ENCODE measurements around the gene ASS1.

Gene ASS1

DNA sequence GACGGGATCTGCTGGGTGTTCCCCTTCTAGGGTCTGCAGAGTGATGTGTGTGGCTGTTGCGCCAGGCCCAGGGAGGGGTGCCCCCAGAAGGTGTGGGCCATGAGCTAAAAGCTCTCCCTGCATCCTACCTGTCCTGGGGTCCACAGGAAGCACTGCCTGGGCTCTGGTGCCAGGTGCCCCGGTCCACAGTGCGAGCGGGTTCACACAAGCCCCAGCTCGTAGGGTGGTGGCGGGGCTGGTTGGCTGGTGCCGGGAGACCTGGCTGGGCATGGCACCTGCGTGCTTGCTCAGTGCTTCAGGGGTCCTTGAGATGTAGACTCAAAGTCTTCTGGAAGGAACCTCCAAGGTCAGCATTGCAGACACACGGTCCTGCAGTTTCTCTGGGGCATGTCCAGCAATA lies 25.5 kb downstream of the ASS1 start:
- FAIRE-seq, result no peak

DNA sequence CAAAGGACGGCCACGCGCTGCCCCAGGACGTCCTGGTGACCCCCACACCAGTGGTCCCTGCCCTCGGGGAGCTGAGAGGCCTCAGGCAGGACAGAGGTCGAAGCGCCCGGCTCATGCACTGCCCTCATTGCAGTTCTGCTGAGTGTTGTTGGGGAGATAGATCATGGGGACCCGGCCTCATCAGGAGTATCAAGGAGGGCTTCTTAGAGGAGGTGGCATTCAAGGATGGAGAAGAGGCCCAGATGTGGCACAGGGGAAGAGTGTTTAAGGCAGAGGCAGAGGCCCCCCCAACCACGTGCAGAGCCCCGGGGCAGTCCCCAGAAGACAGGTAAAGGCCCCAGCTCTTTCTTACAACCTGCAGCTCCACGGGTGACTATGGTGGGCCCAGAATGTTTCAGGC lies 26.2 kb downstream of the ASS1 start:
- no peak for FAIRE-seq

More for the DNA sequence above, 25.5 kb downstream of the ASS1 start:
- DNase-seq (ENCODE audit: insufficient read length, low spot score), result no peak

DNA sequence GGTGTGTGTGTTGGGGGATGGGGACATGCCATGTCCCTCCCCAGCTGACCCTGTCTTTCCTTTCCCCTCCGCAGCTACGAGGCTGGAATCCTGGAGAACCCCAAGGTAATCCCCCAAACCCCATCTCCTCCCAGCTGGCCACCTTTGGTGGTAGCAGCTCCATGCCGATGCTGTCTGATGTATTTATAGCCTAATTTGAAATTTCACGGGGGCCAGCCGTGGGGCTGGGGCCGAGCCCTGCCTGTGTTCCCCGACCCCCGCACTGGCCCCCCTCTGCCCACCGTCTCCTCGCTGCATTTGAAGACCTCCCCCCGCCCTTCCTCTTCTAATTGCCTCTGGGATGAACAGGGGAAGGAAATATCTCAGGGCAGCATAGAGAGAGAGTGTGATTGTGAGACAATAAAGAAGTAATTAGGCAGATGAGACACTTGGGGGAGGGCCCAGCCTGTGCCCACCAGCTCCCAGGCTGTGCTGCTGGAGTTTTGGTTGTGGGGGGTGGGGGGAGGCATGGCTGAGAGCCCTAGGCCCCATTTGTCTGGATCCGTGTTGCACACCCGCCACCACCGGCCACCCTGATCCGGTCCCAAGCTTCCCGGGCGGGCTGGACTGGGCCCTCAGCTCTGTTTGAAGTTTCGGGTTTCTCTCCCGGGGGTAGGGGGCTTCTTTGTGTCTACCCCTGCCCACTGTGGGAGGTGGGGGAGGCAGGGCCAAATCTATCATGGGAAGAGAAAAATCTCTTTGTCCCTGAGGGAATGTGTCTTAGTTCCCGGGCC lies 26.8 kb downstream of the ASS1 start:
- FAIRE-seq, result no peak
- DNase-seq (ENCODE audit: insufficient read length, low spot score), result no peak

More for the DNA sequence above, 26.2 kb downstream of the ASS1 start:
- DNase-seq (ENCODE audit: insufficient read length, low spot score), result no peak

DNA sequence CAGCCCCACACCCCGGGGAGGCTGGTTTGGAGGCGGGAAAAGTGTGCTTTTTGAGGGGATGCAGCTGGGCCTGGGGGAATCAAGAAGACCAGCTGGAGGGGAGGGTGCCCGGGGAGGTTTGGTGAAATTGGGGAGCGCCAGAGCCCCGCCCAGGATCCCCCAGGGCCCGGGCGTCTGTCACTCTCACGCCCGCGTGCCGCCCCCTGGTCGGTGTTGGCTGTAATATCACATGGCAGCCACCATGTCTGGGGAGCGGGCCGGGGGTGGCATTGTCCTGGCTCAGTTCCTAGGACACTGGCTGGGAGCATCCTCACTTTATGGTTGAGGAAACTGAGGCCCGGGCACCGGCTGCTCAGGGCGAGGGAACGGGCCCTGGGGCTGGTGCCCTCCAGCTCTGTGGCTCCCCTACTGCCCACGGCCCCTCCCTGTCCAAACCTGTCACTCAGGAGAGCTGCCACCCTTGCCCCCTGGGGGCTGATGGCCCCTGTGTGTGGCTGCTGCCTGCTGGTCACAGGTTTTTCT lies 27.5 kb downstream of the ASS1 start:
- FAIRE-seq, result no peak
- DNase-seq (ENCODE audit: insufficient read length, low spot score), result no peak

DNA sequence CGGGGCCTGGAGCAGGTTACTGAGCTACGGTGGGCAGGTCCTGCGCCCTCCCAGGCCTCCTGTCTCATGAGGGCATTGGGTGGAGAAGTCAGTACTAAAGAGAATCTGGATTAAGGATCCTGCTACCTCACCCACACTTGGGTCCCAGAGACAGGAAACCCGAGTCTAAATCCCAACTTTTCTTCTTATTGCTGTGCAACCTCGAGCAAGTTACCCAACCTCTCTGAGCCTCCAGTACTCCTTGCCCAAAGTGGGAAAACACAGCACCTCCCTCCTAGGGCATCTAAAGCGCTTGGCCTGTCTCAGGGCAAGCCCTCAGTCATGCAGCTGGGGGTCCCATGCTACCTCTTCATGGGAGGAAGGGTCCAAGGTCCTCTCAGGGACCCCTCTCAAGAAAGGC lies 28.2 kb downstream of the ASS1 start:
- DNase-seq (ENCODE audit: insufficient read length, low spot score) (no peak), FAIRE-seq (no peak)

DNA sequence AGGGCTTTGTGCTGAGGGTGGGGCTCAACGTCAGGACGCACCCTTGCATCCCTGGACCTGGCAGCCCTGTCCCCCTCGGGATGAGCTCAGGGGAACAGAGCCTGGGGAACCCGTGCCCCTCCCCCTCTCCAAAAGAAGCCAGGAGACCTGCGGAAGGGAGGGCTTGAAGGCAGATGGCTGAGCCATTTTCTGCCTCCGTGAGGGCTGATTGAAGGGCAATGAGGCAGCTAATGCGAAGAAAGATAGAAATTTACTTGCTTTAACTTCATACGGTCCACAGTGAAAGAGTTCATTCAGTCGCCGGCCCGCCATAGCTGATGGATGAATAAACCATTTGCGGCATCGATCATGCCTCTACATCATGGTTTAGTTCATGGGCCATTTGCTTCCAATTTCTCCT lies 28.8 kb downstream of the ASS1 start:
- FAIRE-seq, result no peak

DNA sequence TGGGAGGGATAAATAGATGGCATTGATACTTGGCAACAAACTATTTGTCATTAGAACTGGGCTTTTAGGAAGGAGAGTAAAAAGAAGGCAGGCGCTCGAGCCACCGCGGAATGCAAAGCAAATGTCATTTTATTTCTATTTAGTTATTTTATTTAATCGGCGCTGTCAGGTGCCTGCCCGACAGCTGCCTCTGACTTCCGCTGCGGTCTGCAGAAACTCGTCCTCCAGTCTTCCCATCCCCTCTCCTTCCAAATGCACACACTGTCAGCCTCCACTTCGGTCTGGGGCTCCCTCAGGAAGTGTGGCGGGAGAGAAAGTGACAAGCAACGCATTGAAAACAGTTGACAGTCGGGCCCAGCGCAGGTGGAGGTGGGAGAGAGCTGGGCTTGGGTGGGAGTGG lies 29.3 kb downstream of the ASS1 start:
- no peak for DNase-seq (ENCODE audit: insufficient read length, low spot score)
- no peak for FAIRE-seq

More for the DNA sequence above, 28.8 kb downstream of the ASS1 start:
- DNase-seq (ENCODE audit: insufficient read length, low spot score), result no peak

DNA sequence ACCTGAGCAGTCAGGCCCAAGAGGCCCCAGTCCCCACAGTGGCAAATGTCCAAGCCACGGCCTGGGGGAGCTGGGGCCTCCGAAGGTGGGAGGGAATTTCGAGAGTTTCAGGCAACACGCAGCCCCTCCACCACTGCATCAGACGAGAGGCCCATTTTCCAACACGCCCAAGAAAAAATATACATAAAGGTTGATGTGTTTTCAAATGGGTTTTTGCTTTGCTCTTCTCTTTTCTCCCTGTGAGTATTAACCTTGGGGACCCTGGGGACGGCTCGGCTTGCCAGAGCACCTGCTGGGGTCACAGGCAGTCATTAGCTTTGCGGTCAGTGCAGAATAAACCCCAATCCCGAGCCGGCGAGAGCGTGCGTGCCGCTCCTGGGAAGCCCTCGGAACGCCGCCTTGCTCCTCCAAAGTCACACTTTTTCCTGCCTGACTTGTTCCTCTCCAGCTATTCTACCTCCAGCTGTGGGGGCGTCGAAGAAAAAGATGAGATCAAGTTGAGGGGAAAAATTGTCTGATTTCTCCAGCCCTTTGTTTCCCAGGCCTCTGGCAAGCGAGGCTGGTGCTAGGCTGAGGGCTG lies 31.5 kb downstream of the ASS1 start:
- DNase-seq (ENCODE audit: insufficient read length, low spot score) (no peak), FAIRE-seq (no peak)

DNA sequence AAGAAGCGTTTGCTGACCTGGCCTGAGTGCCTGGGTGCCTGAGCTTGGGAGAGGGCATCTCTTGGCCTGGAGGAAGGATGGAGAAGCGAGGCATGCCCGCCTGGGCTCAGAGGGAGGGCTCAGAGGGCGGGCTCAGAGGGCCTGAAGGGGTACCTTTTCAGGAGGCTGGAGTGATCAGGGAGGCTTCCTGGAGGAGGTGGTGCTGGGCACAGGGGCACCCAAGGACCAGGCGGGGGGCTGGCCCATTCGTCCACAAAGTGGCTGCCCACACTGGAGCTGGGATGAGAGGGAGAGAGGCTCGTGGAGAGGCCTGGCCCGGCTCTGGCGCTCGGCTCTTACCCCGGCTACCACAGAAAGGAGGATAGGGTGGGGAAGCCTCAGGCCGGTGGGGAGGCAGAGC lies 32.8 kb downstream of the ASS1 start:
- no peak for FAIRE-seq

DNA sequence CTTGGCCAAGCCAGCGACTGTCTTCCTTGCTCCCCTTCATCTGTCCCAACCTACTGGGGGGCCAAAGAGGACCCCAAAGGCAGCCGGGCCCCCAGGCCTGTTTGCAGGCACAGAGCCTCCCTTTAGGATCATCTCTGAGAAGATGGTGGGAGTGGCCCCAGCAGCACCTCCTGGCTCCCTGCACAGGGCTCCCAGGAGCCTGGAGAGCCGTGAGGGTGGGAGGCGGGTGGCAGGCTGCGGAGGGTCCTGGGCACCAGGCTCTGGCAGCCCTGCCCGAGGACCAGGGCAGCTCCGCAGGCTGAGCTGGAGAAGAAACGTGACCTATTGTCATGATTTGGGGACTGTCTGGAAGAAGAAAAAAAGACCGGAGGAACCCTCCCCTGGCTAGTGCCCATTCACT lies 33.4 kb downstream of the ASS1 start:
- DNase-seq (ENCODE audit: insufficient read length, low spot score) (no peak), FAIRE-seq (no peak)

More for the DNA sequence above, 32.8 kb downstream of the ASS1 start:
- DNase-seq (ENCODE audit: insufficient read length, low spot score), result no peak

DNA sequence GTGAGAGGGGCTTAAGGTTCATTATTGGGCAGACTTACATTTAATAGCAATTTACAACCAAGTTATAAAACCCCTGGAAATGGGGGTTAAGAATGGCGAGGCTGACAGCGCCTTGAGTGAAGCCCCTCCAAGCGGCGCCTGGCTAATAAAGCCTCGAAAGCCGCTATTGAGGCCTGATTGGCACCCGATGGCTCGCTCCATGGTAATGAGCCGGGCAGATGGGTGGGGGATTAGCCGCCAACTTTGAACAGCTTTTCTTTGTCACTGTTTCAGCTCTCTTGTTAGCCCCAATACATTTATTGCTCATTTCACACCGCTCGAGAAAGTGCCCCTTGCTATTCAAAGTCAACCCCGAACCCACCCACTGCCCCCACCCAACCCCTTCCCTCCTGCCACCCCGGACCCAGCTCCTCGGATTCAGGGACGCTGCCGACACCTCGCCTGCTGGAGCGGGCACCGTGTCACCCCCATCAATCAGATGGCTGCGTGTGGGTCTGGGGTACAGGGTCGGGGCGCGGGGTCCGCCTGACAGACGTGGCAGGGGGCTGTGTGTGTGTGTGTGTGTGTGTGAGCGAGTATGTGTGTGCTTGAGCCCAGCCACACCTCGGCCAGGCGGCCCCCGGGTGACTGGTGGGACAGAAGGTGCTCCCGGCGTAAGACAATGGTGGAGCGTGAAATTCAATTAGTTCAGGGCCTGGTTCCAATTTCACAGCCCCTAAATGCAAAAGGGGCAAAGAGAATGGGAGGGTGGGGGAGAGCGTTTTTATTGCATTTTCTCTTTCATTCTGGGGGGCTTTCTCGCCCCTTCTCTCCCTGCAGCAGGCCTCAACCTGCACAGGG lies 34.2 kb downstream of the ASS1 start:
- no peak for FAIRE-seq
- no peak for DNase-seq (ENCODE audit: insufficient read length, low spot score)

DNA sequence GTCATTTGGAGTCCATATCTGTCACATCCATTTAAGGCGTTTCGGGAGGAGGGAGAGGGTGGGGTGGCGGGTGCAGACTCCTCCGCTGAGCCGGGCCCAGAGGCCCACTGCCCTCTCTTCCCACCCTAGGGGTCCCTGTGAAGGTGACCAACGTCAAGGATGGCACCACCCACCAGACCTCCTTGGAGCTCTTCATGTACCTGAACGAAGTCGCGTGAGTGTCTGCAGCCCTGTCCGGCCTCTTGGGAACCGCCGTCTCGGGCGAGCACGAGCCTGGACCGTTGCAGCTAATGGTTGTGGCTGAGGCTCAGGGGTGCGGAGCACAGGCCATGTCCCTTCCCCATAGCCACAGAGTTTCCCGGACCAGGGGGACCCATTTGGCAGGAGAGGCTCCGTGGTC lies 34.8 kb downstream of the ASS1 start:
- FAIRE-seq (no peak), DNase-seq (ENCODE audit: insufficient read length, low spot score) (no peak)

DNA sequence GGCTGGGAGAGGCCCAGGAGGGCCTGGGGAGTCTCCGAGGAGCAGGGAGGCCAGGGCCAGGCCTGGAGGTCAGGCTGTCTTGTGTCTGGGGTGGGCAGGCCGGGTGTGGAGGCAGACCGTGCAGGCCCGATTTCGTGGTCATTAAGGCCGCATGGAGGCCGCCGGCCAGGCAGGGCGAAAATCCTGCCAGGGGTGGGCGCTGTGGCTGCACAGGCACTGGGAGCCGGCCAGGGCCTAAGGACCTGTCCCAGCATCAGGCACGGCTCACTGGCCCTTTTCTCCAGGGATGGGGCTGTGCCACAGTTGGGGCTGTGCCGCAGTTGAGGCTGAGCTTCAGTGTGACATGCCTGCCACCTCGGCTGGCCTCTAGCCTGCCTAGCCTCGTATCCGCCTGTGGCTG lies 35.9 kb downstream of the ASS1 start:
- FAIRE-seq (no peak), DNase-seq (ENCODE audit: insufficient read length, low spot score) (no peak)

DNA sequence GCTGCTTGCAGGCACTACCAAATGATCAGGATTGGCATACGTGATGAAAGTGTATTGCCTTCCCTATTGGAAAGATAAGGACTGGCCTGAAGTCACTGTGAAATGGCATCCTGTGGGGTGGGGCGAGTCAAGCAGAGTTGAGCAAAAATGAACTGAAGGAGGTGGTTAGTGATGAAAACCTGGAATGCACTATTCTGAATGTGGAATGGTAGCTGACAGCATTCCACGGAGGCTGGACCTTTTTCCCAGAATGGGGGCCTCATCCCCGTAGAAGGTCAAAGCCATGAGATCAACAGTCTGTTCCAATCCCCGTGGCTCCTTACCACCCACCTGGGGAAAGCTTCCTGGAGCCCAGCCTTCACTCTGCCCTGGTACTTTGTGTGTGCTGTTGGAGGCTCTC lies 37.7 kb downstream of the ASS1 start:
- FAIRE-seq, result no peak
- DNase-seq (ENCODE audit: insufficient read length, low spot score), result no peak

DNA sequence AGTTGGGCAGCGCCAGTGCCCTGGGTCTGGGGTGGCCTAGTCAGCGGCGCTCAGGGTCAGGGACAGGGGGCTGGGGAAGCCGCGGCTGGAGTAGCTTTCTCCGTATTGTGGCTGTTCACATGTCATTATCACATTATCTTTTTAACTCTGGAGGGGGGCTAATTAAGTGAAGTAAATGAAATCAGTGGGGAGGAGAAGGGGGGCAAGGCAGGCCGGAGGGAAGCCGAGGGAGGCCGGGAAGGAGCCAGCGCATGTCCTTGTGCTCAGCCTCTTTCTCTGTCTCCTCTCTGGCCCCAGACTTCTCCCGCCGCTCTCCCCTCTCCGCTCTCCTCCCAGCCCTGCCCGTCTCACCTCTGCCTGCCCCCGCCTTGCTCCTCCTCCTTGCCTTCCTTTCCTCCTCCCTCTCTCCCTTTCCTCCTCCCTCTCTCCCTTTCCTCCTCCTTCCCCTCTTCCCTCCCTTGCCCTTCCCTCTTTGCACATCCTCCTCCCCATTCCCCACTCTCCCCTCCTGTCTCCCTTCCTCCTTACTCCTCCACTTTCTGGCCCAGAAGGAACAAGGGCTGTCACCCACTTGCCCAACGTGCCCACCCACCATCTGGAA lies 38.7 kb downstream of the ASS1 start:
- no peak for DNase-seq (ENCODE audit: insufficient read length, low spot score)
- no peak for FAIRE-seq

DNA sequence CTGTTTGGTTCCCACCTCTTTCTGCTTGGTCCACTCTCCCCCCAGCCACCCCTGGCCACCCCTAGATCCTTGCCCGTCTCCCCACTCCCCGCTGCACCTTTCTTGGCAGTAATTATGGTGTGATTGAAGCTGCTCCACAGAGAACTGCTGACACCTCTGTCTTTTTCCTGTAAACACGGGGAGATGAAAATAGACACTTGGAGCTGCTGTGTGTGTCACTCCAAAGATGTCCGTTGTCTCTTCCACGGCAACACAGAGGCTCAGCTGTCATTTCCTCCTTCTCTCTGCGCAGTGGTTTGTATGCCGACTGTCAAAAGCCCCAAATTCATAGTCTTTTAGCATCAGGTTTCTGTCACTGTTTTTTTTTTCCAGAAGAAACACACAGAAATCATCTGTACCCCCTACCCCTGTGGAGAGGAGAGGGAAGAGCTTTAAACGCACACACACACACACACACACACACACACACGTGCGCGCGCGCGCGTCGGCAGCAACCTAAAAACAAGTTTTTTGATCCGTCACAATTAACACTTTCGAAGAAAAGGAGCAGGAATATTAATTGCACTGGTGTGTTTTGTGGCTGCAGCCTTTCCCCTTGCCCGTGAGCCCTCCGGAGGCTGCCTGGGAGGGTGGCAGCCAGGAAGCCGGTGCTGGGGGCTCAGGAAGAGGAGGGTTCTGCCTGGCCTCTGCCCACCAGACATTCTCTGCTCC lies 39.8 kb downstream of the ASS1 start:
- no peak for FAIRE-seq
- no peak for DNase-seq (ENCODE audit: insufficient read length, low spot score)

DNA sequence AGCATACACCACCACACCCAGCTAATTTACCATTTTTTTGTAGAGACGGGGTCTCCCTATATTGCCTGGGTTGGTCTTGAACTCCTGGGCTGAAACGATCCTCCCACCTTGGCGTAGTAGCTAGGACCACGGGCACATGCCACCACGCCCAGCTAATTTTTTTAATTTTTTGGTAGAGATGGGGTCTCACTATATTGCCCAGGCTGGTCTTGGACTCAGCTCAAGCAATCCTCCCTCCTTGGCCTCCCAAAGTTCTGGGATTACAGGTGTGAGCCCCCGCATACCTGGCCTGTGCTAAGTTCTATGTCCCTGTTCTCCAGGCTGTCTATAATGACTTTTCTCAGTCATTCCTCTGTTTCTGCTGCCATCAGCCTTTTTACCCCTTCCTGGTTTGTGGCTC lies 41.3 kb downstream of the ASS1 start:
- FAIRE-seq (no peak), DNase-seq (ENCODE audit: insufficient read length, low spot score) (no peak)

DNA sequence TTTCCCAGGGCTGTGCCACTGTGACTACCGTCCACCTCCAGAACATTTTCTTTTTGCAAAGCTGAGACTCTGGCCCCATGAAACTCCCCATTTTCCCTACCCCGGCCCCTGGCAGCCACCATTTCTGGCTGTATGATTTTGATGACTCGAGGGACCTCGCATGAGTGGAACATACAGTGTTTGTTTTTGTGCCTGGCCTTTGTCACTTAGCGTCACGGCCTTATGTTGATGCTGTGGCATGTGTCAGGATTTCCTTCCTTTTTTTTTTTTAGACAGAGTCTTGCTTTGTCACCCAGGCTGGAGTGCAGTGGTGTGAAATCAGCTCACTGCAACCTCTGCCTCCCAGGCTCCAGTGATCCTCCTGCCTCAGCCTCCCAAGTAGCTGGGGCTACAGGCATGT lies 42.7 kb downstream of the ASS1 start:
- DNase-seq (ENCODE audit: insufficient read length, low spot score) (no peak), FAIRE-seq (no peak)

DNA sequence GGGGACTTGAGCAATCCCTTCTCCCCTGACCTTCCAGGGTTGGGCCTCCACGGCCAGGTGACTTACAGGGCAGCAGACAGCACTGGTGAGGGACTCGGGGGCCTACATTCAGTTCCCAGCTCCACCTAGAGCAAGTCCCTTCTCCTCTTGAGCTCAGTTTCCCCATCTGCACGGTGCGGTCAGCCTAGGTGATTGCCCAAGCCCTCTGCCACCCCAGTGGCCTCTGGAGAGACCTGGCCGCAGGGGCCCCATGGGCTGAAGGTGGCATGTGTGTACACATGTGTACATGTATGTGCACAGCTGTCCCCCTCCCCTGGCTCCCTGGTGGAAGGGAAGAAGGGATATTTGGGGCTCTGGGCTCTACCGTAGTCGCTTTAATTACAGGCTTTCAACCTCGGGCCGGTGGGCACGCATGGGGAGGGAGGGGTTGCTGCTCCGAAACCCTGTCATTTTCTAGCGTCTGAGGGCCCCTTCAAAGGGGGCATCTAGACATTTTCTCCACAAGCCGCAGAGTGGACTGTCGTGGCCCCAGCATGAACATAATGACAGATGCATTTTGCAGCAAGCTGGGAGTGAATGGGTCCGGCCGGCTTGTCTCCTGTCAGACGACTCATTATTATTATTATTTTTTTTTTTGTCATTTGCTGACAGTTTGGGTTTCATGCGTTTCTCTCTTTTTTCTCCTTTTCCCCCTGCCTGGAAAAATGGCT lies 44.0 kb downstream of the ASS1 start:
- FAIRE-seq, result no peak
- no peak for DNase-seq (ENCODE audit: insufficient read length, low spot score)

DNA sequence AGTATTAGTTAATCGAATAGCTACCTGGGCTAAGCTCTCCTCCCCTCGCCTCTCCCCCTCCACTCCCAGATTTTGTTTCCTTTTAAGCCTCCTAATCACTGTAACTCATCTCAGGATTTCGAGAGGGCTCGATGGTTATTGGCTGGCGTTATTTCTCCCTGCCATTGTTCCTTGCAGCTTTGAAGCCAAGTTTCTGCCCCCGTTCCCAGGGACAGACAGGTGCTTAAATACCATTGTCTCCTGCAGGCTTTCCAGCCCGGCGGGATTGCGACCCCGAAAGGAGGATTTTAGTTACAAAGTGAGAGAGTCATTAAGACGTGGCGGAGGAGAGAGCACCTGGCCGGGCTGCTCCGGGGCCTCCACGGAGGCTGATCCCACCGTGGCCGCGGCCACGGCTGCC lies 46.2 kb downstream of the ASS1 start:
- DNase-seq (ENCODE audit: insufficient read length, low spot score) (no peak), FAIRE-seq (no peak)
